T-helper 1 cell treated with Interleukin-12 subunit alpha and Interleukin-12 subunit beta and Interleukin-4 antibody, amounts not matched to agents 30 μg/mL and 1 μg/mL, for 36 hours (primary cell): ENCODE measurements around the gene CKMT1A.
"Not testable (repeated sequence)": the region's sequence is repeated elsewhere in the genome, so short reads cannot be mapped to it uniquely, and the experiment has no call there.

Source experiments
- H3K27ac Mint-ChIP-seq: one replicate; pipeline ENCODE4 v1.8.0; 2021; ENCODE audit warnings: mild to moderate bottlenecking, mixed read lengths
- H3K27me3 Mint-ChIP-seq: one replicate; pipeline ENCODE4 v1.8.0; 2021; ENCODE audit warnings: low read depth, mixed read lengths
- H3K36me3 Mint-ChIP-seq: one replicate; pipeline ENCODE4 v1.8.0; 2021; ENCODE audit warnings: low read depth, mixed read lengths
- H3K4me1 Mint-ChIP-seq: one replicate; pipeline ENCODE4 v1.8.0; 2021; ENCODE audit warnings: low read depth, mixed read lengths
- H3K4me3 Mint-ChIP-seq: one replicate; pipeline ENCODE4 v1.8.0; 2021; ENCODE audit warnings: mild to moderate bottlenecking, moderate library complexity, mixed read lengths
- H3K9me3 Mint-ChIP-seq: one replicate; pipeline ENCODE4 v1.8.0; 2021; ENCODE audit warnings: mixed read lengths

CKMT1A gene

GRCh38 chr15:43726306-43726705 lies 32.6 kb downstream of the CKMT1A start:
- not testable (repeated sequence) for H3K9me3 Mint-ChIP-seq, H3K27ac Mint-ChIP-seq, H3K36me3 Mint-ChIP-seq, H3K4me1 Mint-ChIP-seq, H3K4me3 Mint-ChIP-seq, H3K27me3 Mint-ChIP-seq

GRCh38 chr15:43728053-43728725 lies 34.5 kb downstream of the CKMT1A start:
- not testable (repeated sequence) for H3K4me3 Mint-ChIP-seq, H3K27ac Mint-ChIP-seq, H3K4me1 Mint-ChIP-seq, H3K36me3 Mint-ChIP-seq, H3K9me3 Mint-ChIP-seq
- H3K27me3 Mint-ChIP-seq, result peaks cover 13% of the 10 kb centered on the region

GRCh38 chr15:43735416-43735815 lies 41.8 kb downstream of the CKMT1A start:
- Mint-ChIP-seq H3K9me3 (no peaks in the 10 kb centered on the region), H3K36me3 (no peaks in the 10 kb centered on the region), H3K4me3 (no peak overlapping the region), H3K27me3 (peaks cover 12% of the 10 kb centered on the region), H3K4me1 (peaks cover 5% of the 10 kb centered on the region), H3K27ac (no peak overlapping the region)

GRCh38 chr15:43746245-43746902 lies 52.7 kb downstream of the CKMT1A start, which contains the start of gene PDIA3:
Gene PDIA3 (plus strand): TSS chr15:43746438. CDS start chr15:43746540, 102 bp downstream.
- H3K9me3 Mint-ChIP-seq, H3K36me3 Mint-ChIP-seq, H3K27me3 Mint-ChIP-seq: not testable (repeated sequence)
- Mint-ChIP-seq H3K4me1 (peaks cover 23% of the 10 kb centered on the region), H3K4me3 (peak within 1 kb of the TSS; percentile 97), H3K27ac (peak within 1 kb of the TSS; percentile 99)

GRCh38 chr15:43746903-43747309 lies 53.2 kb downstream of the CKMT1A start:
- not testable (repeated sequence) for H3K9me3 Mint-ChIP-seq, H3K27me3 Mint-ChIP-seq
- Mint-ChIP-seq H3K27ac (peak overlapping the region; percentile 99), H3K36me3 (peaks cover 12% of the 10 kb centered on the region), H3K4me3 (peak overlapping the region; percentile 97), H3K4me1 (peaks cover 27% of the 10 kb centered on the region)

- peak overlapping the region; percentile 39 for H3K27ac Mint-ChIP-seq
- peaks cover 19% of the 10 kb centered on the region for H3K36me3 Mint-ChIP-seq
- H3K27me3 Mint-ChIP-seq, result no peaks in the 10 kb centered on the region
- peak overlapping the region; percentile 97 for H3K4me3 Mint-ChIP-seq
- no peaks in the 10 kb centered on the region for H3K9me3 Mint-ChIP-seq
- peaks cover 34% of the 10 kb centered on the region for H3K4me1 Mint-ChIP-seq
These were observed 54.7 kb downstream of the CKMT1A start for GRCh38 chr15:43748376-43748775.
